22Rv1 (cell line): ENCODE data around the gene CMTM4.

ENCODE experiments used
- ZFX ChIP-seq: fragments of 450-650 bp; IDR thresholded peaks from 2 replicates; pipeline ENCODE4 v1.6.1; 2017; ENCODE audit warnings: antibody characterized with exemption, borderline replicate concordance
- TF ChIP-seq, protein P1 (sequence below): fragments of 450-650 bp; IDR thresholded peaks from 2 replicates; pipeline ENCODE4 v1.5.1; 2017; ENCODE audit warnings: mild to moderate bottlenecking

- TF ChIP-seq, protein P1, sequence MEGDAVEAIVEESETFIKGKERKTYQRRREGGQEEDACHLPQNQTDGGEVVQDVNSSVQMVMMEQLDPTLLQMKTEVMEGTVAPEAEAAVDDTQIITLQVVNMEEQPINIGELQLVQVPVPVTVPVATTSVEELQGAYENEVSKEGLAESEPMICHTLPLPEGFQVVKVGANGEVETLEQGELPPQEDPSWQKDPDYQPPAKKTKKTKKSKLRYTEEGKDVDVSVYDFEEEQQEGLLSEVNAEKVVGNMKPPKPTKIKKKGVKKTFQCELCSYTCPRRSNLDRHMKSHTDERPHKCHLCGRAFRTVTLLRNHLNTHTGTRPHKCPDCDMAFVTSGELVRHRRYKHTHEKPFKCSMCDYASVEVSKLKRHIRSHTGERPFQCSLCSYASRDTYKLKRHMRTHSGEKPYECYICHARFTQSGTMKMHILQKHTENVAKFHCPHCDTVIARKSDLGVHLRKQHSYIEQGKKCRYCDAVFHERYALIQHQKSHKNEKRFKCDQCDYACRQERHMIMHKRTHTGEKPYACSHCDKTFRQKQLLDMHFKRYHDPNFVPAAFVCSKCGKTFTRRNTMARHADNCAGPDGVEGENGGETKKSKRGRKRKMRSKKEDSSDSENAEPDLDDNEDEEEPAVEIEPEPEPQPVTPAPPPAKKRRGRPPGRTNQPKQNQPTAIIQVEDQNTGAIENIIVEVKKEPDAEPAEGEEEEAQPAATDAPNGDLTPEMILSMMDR, result no peak
- no peak for TF ChIP-seq ZFX
Observed at GRCh38 chr16:66656547-66656946, 40.0 kb downstream of the CMTM4 start.
